NCI-H524 treated with DMSO at 0.1 percent for 48 hours (cell line): ENCODE results near the gene INSRR.

ENCODE experiments used
- DNase-seq: peaks from one replicate; lab custom pipeline; 2025; lab: John Stamatoyannopoulos, UW

Gene INSRR

DNA sequence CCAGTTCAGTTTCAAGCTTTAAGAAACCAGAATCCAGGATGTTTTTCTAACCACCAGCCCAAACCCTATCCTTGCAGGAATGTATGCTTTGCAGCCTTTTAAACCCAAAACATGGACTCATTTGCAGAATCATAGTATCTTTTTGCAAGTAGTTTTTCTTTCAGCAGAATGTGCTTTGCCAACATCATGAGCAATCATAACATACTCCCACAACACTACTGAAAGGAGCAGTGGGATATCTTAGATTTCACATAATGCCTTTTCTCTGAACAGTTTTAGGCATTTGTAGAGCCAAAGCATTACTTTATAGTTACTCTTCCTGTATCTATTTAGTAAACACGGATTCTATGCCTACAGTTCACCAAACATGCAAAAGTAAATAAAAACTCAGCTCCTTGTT lies 32.3 kb downstream of the INSRR start:
- no peak for DNase-seq

DNA sequence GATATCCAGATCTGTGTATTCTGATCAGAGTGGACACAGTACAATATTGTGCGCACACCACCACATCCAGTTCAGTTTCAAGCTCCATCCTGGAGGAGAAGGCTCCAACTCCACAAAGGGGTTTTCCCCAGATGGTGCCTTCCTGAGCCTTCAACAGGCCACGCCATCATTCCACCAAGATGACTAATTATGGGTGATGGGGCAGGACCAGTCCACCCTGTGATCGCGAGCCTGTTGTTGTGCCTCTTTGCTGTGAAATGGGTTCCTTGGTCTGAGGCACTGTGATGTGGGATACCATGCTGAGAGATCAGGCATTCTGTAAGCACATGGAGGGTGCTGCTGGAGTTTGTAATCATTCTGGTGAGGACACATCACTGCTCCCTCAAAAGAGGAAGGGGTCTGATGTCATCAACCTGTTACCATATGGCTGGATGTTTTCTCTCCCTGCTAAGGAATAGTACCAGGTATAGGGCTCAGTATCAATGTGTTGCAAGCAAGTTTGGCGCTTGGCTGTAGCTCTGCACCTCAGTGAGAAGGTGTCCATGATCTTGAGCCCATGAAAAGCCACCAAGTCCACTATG lies 35.6 kb downstream of the INSRR start:
- no peak for DNase-seq

DNA sequence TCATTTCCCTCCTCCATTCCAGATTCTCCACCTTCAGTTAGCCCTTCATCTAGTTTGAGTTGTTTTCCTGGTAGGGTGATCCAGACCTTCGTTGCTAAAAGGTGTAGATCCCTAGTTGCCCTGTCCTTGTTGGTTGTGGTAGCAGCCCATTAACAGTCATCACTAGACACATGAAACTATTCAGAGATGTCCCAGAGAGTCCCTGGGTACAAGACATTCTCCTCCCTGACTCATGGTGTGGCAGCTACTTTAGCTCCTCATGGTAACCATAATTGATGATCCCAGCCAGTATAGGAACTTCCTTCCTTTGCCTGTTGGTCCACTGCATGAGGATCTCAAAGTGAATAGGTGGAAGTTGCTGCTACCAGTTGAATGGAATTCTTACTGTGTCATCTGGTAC lies 36.2 kb downstream of the INSRR start:
- no peak for DNase-seq

DNA sequence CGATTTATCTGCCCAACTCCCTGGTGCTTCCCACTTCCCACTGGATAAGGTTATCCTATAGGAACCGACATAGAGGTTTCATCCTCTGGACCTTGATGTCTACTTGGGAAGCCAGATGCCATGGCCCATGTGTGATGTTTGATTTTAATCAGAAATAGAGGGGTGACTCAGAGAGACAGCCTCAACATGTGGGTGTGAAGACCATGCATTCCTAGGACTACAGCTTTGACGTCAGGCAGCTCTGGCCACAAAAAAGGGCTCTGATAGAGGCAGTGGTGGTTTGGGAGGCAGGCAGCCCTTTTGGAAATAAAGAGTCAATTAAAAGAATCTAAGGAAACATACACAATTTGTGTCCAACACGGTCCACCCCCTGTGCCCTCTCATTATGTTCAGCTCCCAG lies 37.1 kb downstream of the INSRR start:
- no peak for DNase-seq

GRCh38 chr1:156816561-156817328 lies 42.2 kb downstream of the INSRR start, which contains the start of gene SH2D2A:
Gene SH2D2A, minus strand, starts transcription at chr1:156816848. Its CDS starts 140 bp downstream, at chr1:156816708.
- DNase-seq, result no peak

DNA sequence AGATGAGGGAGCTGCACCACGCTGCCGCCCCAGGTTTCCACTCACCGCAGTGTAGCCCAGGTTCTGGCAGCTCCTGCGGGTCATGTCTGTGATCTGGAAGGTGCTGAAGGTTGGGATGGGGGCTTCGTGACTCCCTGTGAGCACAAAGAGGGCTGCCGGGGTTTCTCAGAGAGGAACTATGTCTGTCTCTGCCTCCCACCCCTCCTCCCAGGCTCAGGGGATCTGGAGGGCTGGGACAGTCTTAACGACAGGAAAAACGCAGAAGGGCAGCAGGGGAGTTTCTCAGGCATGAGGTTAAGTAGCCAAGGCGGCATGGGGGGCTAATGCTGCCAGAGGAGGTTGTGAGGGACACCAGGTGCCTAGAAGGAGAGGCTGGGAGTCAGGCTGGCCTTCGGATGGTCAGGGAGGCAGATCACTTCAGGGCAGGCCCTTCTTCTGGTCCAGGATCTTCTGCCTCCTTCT lies 42.9 kb downstream of the INSRR start:
- DNase-seq, result no peak

DNA sequence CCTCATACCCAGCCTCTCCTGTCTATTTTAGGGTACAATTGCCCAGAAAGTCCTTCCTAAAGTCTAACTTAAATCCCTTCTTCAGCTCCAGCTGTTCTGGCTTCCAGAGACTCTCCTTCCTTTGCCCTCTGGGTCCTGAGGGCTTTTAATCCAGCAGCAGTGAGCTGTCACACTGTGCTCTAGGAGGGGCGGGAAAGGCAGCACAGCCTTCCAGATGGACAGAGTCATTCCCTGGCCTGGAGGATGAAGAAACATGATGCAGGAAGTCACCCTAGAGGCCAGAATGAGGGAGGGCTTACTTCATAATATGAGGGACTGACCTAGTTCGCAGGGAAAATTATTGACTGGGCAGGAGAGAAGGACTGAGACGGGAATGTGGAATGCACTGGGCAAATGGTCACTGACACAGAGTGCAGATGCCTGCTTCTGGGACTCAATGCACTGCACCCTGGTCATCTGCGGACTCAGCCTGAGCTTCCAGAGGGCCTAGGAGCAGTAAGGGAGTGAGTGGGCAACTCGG lies 43.5 kb downstream of the INSRR start:
- DNase-seq, result no peak

- DNase-seq, result no peak
These were observed 44.2 kb downstream of the INSRR start for GRCh38 chr1:156814571-156815260.

DNA sequence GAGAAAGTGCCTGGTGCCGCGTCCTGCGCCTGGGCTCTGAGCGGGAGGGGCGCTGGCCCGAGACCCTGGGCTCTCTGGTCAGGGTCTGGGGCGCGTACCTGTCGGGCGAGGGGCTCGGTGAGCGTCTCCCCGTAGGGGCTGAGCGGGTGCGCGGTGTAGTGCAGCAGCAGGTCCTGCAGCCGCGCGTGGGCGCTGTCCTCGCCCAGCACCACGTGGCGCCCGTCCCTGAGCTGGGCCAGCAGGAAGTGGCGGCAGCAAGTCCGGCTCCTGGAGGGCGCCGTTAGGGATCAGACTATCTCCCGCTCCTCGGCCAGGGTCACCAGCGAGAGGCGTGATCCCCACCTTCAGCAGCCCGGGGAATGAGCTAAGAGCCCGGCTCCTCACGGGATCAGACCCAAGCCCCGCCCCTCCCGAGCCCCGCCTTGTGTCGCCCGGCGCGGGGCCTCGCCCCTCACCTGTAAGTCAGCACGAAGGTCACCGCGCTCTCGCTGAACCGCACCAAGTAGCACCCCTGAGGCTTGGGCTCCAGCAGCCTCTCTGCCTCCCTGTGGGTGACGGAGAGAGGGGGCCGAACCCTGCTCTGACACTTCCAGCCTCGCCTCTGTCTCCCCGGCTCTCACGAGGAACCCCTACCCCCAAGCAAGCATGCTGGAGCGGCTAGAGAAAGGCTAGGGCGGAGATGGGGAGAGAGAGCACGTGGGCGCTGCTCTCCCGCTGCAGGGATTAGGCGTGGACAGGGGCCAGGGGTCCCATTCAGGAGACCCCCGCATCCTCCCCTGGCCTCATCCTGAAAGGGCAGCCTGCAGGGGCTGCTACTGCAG lies 45.0 kb downstream of the INSRR start:
- no peak for DNase-seq

DNA sequence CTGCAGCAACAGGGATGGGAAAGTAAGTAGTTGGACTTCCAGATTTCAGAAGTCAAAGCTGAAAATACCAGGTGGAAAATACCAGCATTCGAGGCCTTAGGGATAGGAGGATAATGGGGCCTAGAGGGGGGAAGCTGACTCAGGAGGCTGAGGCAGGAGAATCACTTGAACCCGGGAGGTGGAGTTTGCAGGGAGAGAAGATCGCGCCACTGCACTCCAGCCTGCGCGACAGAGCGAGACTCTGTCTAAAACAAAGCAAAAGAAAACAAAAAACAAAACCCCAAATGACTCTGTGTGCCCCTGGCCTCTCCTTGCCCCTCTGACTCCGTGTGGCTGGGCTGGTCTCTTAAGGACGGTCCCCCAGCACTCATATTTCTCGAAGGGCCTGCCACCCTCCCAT lies 45.6 kb downstream of the INSRR start:
- no peak for DNase-seq

DNA sequence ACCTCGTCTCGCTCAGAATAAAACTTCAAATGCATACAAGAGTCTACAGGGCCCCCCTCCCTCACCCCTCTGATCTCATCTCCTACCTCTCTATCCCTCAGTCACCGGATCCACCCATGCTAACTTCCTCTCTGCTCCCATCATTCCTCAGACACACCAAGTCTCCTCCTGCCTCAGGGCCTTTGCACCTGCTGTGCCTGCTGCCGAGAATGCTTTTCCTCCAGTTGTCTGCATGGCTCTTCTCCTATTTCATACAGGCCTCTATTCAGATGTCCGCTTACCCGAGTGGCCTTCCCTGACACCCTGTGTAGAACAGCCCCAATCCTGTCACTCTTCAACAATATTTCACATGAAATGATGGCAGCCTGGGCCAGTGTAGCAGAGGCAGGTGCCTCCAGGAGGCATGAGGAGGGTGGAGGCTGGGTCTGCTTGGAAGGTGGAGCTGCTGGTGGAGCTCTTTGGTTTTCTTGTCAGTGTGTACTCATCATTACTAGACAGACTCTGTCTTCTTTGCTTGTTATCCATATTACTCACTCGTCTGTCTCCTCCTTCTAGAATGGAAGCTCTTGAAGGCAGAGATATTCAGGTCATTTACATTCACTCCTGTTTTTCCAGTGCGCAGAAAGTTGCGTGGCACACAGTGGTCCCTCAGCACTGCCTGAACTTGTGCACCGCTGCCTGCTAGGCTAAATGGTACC lies 46.5 kb downstream of the INSRR start:
- no peak for DNase-seq

DNA sequence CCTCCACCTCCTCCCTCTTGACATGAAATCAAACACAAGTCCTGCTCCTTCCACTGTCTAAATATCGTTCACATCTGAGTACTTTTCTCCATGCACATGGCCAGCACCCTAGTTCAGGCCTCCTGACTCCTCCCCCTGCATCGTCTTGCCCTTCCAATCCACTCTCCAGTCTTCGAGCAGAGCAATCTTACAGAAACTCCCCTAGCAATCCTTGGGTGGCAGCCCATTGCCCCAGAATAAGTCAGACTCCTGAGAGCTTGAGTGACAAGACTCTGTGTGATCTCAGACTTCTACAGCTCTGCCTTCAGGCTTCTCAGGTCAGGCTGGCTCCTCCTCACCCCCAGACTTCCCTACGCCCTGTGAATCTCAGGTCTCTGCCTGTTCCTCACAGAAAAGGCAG lies 47.7 kb downstream of the INSRR start:
- no peak for DNase-seq

GRCh38 chr1:156809711-156810366 lies 49.1 kb downstream of the INSRR start:
- no peak for DNase-seq

DNA sequence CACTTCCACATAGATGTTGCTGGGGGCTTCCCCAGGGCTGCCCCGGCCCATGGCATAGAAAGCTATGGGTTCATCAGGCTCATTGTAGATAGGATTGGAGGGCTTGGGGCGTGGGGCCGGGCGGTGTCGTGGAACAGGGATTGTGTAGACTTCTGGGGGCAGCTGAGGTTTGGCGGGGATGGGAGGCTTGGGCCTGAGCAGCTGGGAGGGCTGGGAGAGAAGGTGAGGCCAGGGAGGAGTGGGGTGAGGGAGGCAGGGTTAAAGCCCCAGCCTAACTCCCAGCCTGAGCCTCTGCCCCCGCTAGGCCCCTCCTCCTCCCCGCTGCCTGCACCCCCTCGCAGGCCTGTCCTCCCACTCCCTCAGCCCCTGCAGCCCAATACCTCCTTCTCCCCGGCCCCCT lies 49.6 kb downstream of the INSRR start:
- no peak for DNase-seq

DNA sequence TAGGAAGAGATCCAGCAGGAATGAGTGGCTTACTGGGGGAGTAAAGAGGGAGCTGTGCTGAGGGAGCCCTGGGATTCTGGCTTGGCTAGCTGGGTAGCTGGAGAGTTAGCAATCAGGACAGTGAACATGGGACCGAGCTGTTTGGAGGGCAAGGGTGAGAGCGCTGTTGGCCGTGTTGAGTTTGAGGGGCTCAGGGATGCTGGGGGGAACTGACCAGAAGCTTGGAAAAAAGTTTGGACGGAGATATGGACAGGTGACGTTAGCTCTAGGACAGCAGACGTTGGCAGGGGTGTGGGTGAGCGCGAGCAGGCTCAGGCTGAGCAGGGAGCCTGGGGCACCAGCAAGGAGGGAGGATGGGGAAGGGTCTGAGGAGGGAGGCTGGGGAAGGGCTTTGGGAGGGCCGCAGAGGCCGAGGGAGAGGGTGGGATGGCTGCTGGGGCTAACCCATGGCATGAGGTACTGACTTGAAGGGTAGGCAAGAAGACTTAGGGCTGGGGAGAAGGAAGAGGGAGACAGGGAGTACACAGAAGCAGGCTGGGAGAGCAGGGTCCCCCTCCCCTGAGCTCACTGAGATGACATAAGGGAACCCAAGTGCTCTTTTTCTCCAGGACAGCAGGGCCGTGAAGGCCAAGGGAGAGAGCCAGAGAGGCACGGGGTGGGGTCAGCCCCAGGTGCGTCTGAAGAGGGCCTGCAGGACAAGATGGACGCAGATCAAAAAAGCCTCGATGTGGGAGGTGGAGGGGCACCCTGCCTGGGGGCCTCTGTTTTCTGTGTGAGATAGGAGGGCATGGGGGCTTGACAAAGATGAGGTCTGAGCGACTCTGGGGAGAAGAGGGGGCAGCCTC lies 50.5 kb downstream of the INSRR start:
- no peak for DNase-seq

- DNase-seq, result no peak
These were observed 51.3 kb downstream of the INSRR start for GRCh38 chr1:156807627-156808026.

- no peak for DNase-seq
These were observed 52.1 kb downstream of the INSRR start for GRCh38 chr1:156806512-156807440.

- peak; percentile 63 for DNase-seq
These were observed 53.0 kb downstream of the INSRR start for GRCh38 chr1:156805766-156806511.
